Measurements from ENCODE around the gene GRK1. TPM values are rescaled to one million over a fixed set of nuclear protein-coding genes. Genes with fewer than 3 reads are reported as not detected.

GRK1 gene
- total RNA-seq, 1 donor from 2014 or later = 1.1 TPM

GRCh38 chr13:113731192-113732175 is 64.5 kb downstream of the GRK1 start:
- Mint-ChIP-seq H3K36me3 (ENCODE audit: insufficient read depth) (no peaks in the 10 kb centered on the region), H3K9me3 (ENCODE audit: low read depth) (no peaks in the 10 kb centered on the region), H3K4me3 (ENCODE audit: low read depth) (no peak overlapping the region), H3K27ac (no peak overlapping the region), H3K27me3 (no peaks in the 10 kb centered on the region), H3K4me1 (ENCODE audit: low read depth) (no peaks in the 10 kb centered on the region)
- TF ChIP-seq, protein P1, sequence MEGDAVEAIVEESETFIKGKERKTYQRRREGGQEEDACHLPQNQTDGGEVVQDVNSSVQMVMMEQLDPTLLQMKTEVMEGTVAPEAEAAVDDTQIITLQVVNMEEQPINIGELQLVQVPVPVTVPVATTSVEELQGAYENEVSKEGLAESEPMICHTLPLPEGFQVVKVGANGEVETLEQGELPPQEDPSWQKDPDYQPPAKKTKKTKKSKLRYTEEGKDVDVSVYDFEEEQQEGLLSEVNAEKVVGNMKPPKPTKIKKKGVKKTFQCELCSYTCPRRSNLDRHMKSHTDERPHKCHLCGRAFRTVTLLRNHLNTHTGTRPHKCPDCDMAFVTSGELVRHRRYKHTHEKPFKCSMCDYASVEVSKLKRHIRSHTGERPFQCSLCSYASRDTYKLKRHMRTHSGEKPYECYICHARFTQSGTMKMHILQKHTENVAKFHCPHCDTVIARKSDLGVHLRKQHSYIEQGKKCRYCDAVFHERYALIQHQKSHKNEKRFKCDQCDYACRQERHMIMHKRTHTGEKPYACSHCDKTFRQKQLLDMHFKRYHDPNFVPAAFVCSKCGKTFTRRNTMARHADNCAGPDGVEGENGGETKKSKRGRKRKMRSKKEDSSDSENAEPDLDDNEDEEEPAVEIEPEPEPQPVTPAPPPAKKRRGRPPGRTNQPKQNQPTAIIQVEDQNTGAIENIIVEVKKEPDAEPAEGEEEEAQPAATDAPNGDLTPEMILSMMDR (IDR thresholded peaks at IDR 0.05; ENCODE audit: unreplicated experiment) = no peak
- DNase-seq (ENCODE audit: low spot score, unreplicated experiment) = no peak

- TF ChIP-seq, protein P1 (IDR thresholded peaks at IDR 0.05; ENCODE audit: unreplicated experiment) = no peak
- Mint-ChIP-seq H3K4me3 (ENCODE audit: low read depth) (no peak overlapping the region), H3K9me3 (ENCODE audit: low read depth) (no peaks in the 10 kb centered on the region), H3K27me3 (no peaks in the 10 kb centered on the region), H3K36me3 (ENCODE audit: insufficient read depth) (no peaks in the 10 kb centered on the region), H3K27ac (no peak overlapping the region), H3K4me1 (ENCODE audit: low read depth) (no peaks in the 10 kb centered on the region)
- no peak for DNase-seq (ENCODE audit: low spot score, unreplicated experiment)
These were observed 65.3 kb downstream of the GRK1 start for GRCh38 chr13:113732176-113732960.

GRCh38 chr13:113732961-113733950 is 66.2 kb downstream of the GRK1 start:
- H3K27ac Mint-ChIP-seq = no peak overlapping the region
- H3K36me3 Mint-ChIP-seq (ENCODE audit: insufficient read depth) = no peaks in the 10 kb centered on the region
- H3K4me1 Mint-ChIP-seq (ENCODE audit: low read depth) = no peaks in the 10 kb centered on the region
- no peaks in the 10 kb centered on the region for H3K27me3 Mint-ChIP-seq
- TF ChIP-seq, protein P1 (IDR thresholded peaks at IDR 0.05; ENCODE audit: unreplicated experiment) = no peak
- no peak for DNase-seq (ENCODE audit: low spot score, unreplicated experiment)
- no peaks in the 10 kb centered on the region for H3K9me3 Mint-ChIP-seq (ENCODE audit: low read depth)
- no peak overlapping the region for H3K4me3 Mint-ChIP-seq (ENCODE audit: low read depth)

- no peak for DNase-seq (ENCODE audit: low spot score, unreplicated experiment)
- Mint-ChIP-seq H3K9me3 (ENCODE audit: low read depth) (no peaks in the 10 kb centered on the region), H3K4me3 (ENCODE audit: low read depth) (no peak overlapping the region), H3K4me1 (ENCODE audit: low read depth) (no peaks in the 10 kb centered on the region), H3K27ac (no peak overlapping the region), H3K36me3 (ENCODE audit: insufficient read depth) (no peaks in the 10 kb centered on the region), H3K27me3 (no peaks in the 10 kb centered on the region)
- TF ChIP-seq, protein P1 (IDR thresholded peaks at IDR 0.05; ENCODE audit: unreplicated experiment) = no peak
These were observed 67.2 kb downstream of the GRK1 start for GRCh38 chr13:113734099-113734825.

Measured in progenitor cell of endocrine pancreas (in vitro differentiated cells).